Measurements from ENCODE around the gene FAR2. TPM values are rescaled to one million over a fixed set of nuclear protein-coding genes. Genes with fewer than 3 reads are reported as not detected.

Gene FAR2
- total and polyA plus RNA-seq, 2 donors (not counting 3 experiments of a cell fraction or from before 2014, with no cell fraction given) = 32.3 to 61.7 TPM

- no peaks in the 10 kb centered on the region for H3K9me1 ChIP-seq (replicated peaks; ENCODE audit: control insufficient read depth, extremely low read depth, insufficient read depth, low read length)
- DNase-seq (ENCODE audit: low read depth, low spot score) = no peak
- no peak for TF ChIP-seq EZH2 (IDR thresholded peaks at IDR 0.05; ENCODE audit: borderline replicate concordance, low read depth, low read length, severe bottlenecking)
- TF ChIP-seq POLR2A (IDR thresholded peaks at IDR 0.05; ENCODE audit: low read depth, low read length) = no peak
- BruUV-seq (replicated peaks) = no TSS peak
- no peak overlapping the region for H3K27ac ChIP-seq (ENCODE audit: insufficient read depth, low read depth, low read length)
- CTCF ChIA-PET = interaction anchor here (1.6 to 1.8 kb wide), 2 partner anchors 12 to 233 kb away, joined by 4 to 5 read pairs; no protein-coding TSS in a partner anchor
- peaks cover 0 to 4% of the 10 kb centered on the region in 2 experiments for H3K36me3 ChIP-seq (ENCODE audit: control insufficient read depth in 2 of 2, extremely low read depth in 1 of 2, insufficient read depth in 2 of 2, low read length in 2 of 2)
- intact Hi-C loops (cut with micrococcal nuclease) = loop anchor here (10.0 kb wide), 1 partner anchor 209 kb away; no protein-coding TSS in a partner anchor
- no peak for FAIRE-seq
- no peaks in the 10 kb centered on the region for H3K27me3 ChIP-seq (ENCODE audit: control insufficient read depth in 2 of 2, insufficient read depth in 2 of 2, low read length in 2 of 2)
- POLR2A ChIA-PET = no interaction called here
- no peaks in the 10 kb centered on the region for H4K20me1 ChIP-seq (replicated peaks; ENCODE audit: control insufficient read depth, extremely low read depth, insufficient read depth, low read length)
- dilution Hi-C loops (cut with MboI; ENCODE audit: extremely low pct_ligation_motif_present, low sequenced_read_pairs) = no loop called here
- no peaks in the 10 kb centered on the region for H3K9me3 ChIP-seq (replicated peaks; ENCODE audit: control insufficient read depth, insufficient read depth, low read length)
- H3K9ac ChIP-seq (replicated peaks; ENCODE audit: extremely low read depth, insufficient read depth, low read length) = no peak overlapping the region
- H3K4me2 ChIP-seq (ENCODE audit: insufficient read depth, low read length) = no peak overlapping the region
- H3K4me1 ChIP-seq (ENCODE audit: control insufficient read depth, extremely low read depth, insufficient read depth, low read length) = no peaks in the 10 kb centered on the region
- H3K79me2 ChIP-seq (ENCODE audit: control insufficient read depth, insufficient read depth, low read length) = no peaks in the 10 kb centered on the region
- no peak overlapping the region for H3K4me3 ChIP-seq (replicated peaks in 1 of 3; ENCODE audit: insufficient read depth in 1 of 3, low read depth in 1 of 3, low read length in 3 of 3)
- no peak overlapping the region for H2AFZ ChIP-seq (ENCODE audit: low read depth, low read length)
Measured at GRCh38 chr12:29306266-29306665, 157.2 kb downstream of the FAR2 start.

- H3K27ac ChIP-seq (ENCODE audit: insufficient read depth, low read depth, low read length) = no peak overlapping the region
- FAIRE-seq (no peak), DNase-seq (ENCODE audit: low read depth, low spot score) (no peak)
- no peaks in the 10 kb centered on the region for H3K79me2 ChIP-seq (ENCODE audit: control insufficient read depth, insufficient read depth, low read length)
- no peaks in the 10 kb centered on the region for H4K20me1 ChIP-seq (replicated peaks; ENCODE audit: control insufficient read depth, extremely low read depth, insufficient read depth, low read length)
- dilution Hi-C loops (cut with MboI; ENCODE audit: extremely low pct_ligation_motif_present, low sequenced_read_pairs) (no loop called here), intact Hi-C loops (cut with micrococcal nuclease) (loop anchor here (10.0 kb wide), 1 partner anchor 208 kb away; no protein-coding TSS in a partner anchor)
- POLR2A ChIA-PET = no interaction called here
- CTCF ChIA-PET = interaction anchor here (1.1 to 2.6 kb wide), 4 partner anchors 11 to 233 kb away, joined by 3 to 15 read pairs (median 4); partner anchors contain the start of gene ERGIC2
- BruUV-seq (replicated peaks) = no TSS peak
- H3K9ac ChIP-seq (replicated peaks; ENCODE audit: extremely low read depth, insufficient read depth, low read length) = no peak overlapping the region
- no peaks in the 10 kb centered on the region for H3K27me3 ChIP-seq (ENCODE audit: control insufficient read depth in 2 of 2, insufficient read depth in 2 of 2, low read length in 2 of 2)
- H3K9me1 ChIP-seq (replicated peaks; ENCODE audit: control insufficient read depth, extremely low read depth, insufficient read depth, low read length) = no peaks in the 10 kb centered on the region
- H3K4me2 ChIP-seq (ENCODE audit: insufficient read depth, low read length) = no peak overlapping the region
- H3K36me3 ChIP-seq (ENCODE audit: control insufficient read depth in 2 of 2, extremely low read depth in 1 of 2, insufficient read depth in 2 of 2, low read length in 2 of 2) = peaks cover 0 to 4% of the 10 kb centered on the region in 2 experiments
- TF ChIP-seq GATA2 (IDR thresholded peaks at IDR 0.05; ENCODE audit: insufficient read depth, insufficient read length, low read depth, low read length) = no peak
- H3K9me3 ChIP-seq (replicated peaks; ENCODE audit: control insufficient read depth, insufficient read depth, low read length) = no peaks in the 10 kb centered on the region
- no peaks in the 10 kb centered on the region for H3K4me1 ChIP-seq (ENCODE audit: control insufficient read depth, extremely low read depth, insufficient read depth, low read length)
- no peak overlapping the region for H3K4me3 ChIP-seq (replicated peaks in 1 of 3; ENCODE audit: insufficient read depth in 1 of 3, low read depth in 1 of 3, low read length in 3 of 3)
- no peak overlapping the region for H2AFZ ChIP-seq (ENCODE audit: low read depth, low read length)
Measured at GRCh38 chr12:29306682-29307081, 157.6 kb downstream of the FAR2 start.

Data from endothelial cell of umbilical vein (primary cell).